Measurements from ENCODE around the gene RCAN2.

GRCh38 chr6:46509063-46509462 is 17.8 kb upstream of the RCAN2 start:
- TF ChIP-seq CTCF (IDR thresholded peaks at IDR 0.05) (no peak), POLR2A (IDR thresholded peaks at IDR 0.05) (no peak)

Data from gastroesophageal sphincter (tissue), 3 donors.